Prostate gland (tissue), 2 donors: Measurements from ENCODE around the gene OSTC. TPM values are rescaled to one million over a fixed set of nuclear protein-coding genes. Genes with fewer than 3 reads are reported as not detected.
"Not testable (repeated sequence)": the region's sequence is repeated elsewhere in the genome, so short reads cannot be mapped to it uniquely, and the experiment has no call there.

ENCODE experiments used
- DNase-seq: peaks from one replicate; pipeline ENCODE4 v3.0.0-alpha.2; 2019; ENCODE audit warnings: low spot score
- H3K27ac ChIP-seq, 2 donors: fragments of 200-600 bp; sonication (generic); 2 replicates each; pipeline ENCODE4 v1.5.1; 2017 to 2019
- H3K27me3 ChIP-seq: fragments of 200-600 bp; sonication (generic); replicated peaks from 2 replicates; pipeline ENCODE4 v1.5.1; 2019; ENCODE audit not compliant: insufficient read depth
- H3K36me3 ChIP-seq, 2 donors: fragments of 200-600 bp; sonication (generic); 1 replicate in 1 of 2; 2 replicates in 1 of 2; pipeline versions ENCODE4 v1.5.1 to v1.8.1; 2017 to 2019
- H3K4me1 ChIP-seq: fragments of 200-600 bp; sonication (generic); replicated peaks from 2 replicates; pipeline ENCODE4 v1.5.1; 2019
- H3K4me3 ChIP-seq, 2 donors: fragments of 200-600 bp; sonication (generic); 2 replicates each; pipeline ENCODE4 v1.5.1; 2017 to 2019
- H3K9me3 ChIP-seq: fragments of 200-600 bp; sonication (generic); 2 replicates; pipeline ENCODE4 v1.5.1; 2017
- CTCF ChIP-seq, 4 experiments: fragments of 200-600 bp in 2 of 4; fragments of 450-650 bp in 2 of 4; sonication (generic) in 2 of 4; IDR thresholded peaks; 1 replicate in 3 of 4; 2 replicates in 1 of 4; pipeline ENCODE4 v1.5.1; 2016 to 2019; ENCODE audit warnings: antibody characterized with exemption in 4 of 4, mild to moderate bottlenecking in 2 of 4, moderate library complexity in 2 of 4
- POLR2A ChIP-seq: fragments of 450-650 bp; IDR thresholded peaks from one replicate; pipeline ENCODE4 v1.6.1; 2016; ENCODE audit warnings: antibody characterized with exemption, mild to moderate bottlenecking
- POLR2AphosphoS5 ChIP-seq: sonication (generic); formaldehyde crosslinking; IDR thresholded peaks from one replicate; pipeline ENCODE4 v1.6.1; 2017; ENCODE audit warnings: antibody characterized with exemption
- WGBS: methylation state at CpG from one replicate; pipeline ENCODE4 v1.1.5; 2018; 5-methylcytosine and 5-hydroxymethylcytosine counted together
- intact Hi-C: fragments of 100-400 bp; cut with DNase I; formaldehyde crosslinking; loops from one replicate; pipeline ENCODE4 v1.14.2; 2022
- total RNA-seq, 2 donors: library from RNA; depleted of rRNA; stranded (reverse); fragments of >200 nt; gene quantifications; one replicate each; pipeline ENCODE4 v1.1.0, GENCODE V29; 2016

The OSTC gene
- total RNA-seq, 2 donors from 2014 or later = 48.7 to 85.9 TPM

- no peaks in the 10 kb centered on the region for H3K27me3 ChIP-seq
- H3K4me1 ChIP-seq = no peaks in the 10 kb centered on the region
- H3K36me3 ChIP-seq = no peaks in the 10 kb centered on the region
- 79% methylated on average over 2 of the region's 2 CpGs for WGBS
- H3K27ac ChIP-seq = no peak overlapping the region
- TF ChIP-seq POLR2A (no peak), CTCF (IDR thresholded peaks at IDR 0.05) (no peak), POLR2AphosphoS5 (no peak)
- no peak for DNase-seq
- H3K4me3 ChIP-seq = no peak overlapping the region
- H3K9me3 ChIP-seq = no peaks in the 10 kb centered on the region
- intact Hi-C loops = no loop called here
Observed at GRCh38 chr4:108703966-108704365, 53.6 kb downstream of the OSTC start.

GRCh38 chr4:108706289-108706688, 55.9 kb downstream of the OSTC start:
- WGBS = 66% methylated on average over 4 of the region's 4 CpGs
- no peak for DNase-seq
- Histone ChIP-seq H3K27me3 (no peaks in the 10 kb centered on the region), H3K9me3 (no peaks in the 10 kb centered on the region), H3K4me1 (no peaks in the 10 kb centered on the region), H3K27ac (no peak overlapping the region), H3K4me3 (no peak overlapping the region), H3K36me3 (no peaks in the 10 kb centered on the region)
- intact Hi-C loops = no loop called here
- no peak for TF ChIP-seq POLR2A
- TF ChIP-seq POLR2AphosphoS5 = no peak
- no peak for TF ChIP-seq CTCF (IDR thresholded peaks at IDR 0.05)

- WGBS = 90% methylated on average over 10 of the region's 10 CpGs
- H3K9me3 ChIP-seq = no peaks in the 10 kb centered on the region
- H3K36me3 ChIP-seq = no peaks in the 10 kb centered on the region
- H3K4me1 ChIP-seq = no peaks in the 10 kb centered on the region
- no peaks in the 10 kb centered on the region for H3K27me3 ChIP-seq
- no peak overlapping the region for H3K27ac ChIP-seq
- no peak overlapping the region for H3K4me3 ChIP-seq
- TF ChIP-seq CTCF (IDR thresholded peaks at IDR 0.05) (no peak), POLR2A (no peak), POLR2AphosphoS5 (no peak)
- intact Hi-C loops = no loop called here
- DNase-seq = no peak
Observed at GRCh38 chr4:108709234-108709633, 58.8 kb downstream of the OSTC start.

- no peaks in the 10 kb centered on the region for H3K9me3 ChIP-seq
- no peaks in the 10 kb centered on the region for H3K36me3 ChIP-seq
- H3K27me3 ChIP-seq = no peaks in the 10 kb centered on the region
- intact Hi-C loops = no loop called here
- no peak for DNase-seq
- no peak overlapping the region for H3K4me3 ChIP-seq
- TF ChIP-seq POLR2A (no peak), CTCF (IDR thresholded peaks at IDR 0.05) (no peak), POLR2AphosphoS5 (no peak)
- no peaks in the 10 kb centered on the region for H3K4me1 ChIP-seq
- H3K27ac ChIP-seq = no peak overlapping the region
- 51% methylated on average over 7 of the region's 7 CpGs for WGBS
Observed at GRCh38 chr4:108709722-108710121, 59.3 kb downstream of the OSTC start.

- H3K27me3 ChIP-seq, H3K4me3 ChIP-seq, H3K36me3 ChIP-seq, intact Hi-C loops, H3K4me1 ChIP-seq, H3K9me3 ChIP-seq, H3K27ac ChIP-seq, DNase-seq: not testable (repeated sequence)
- WGBS = 73% methylated on average over 7 of the region's 7 CpGs
Observed at GRCh38 chr4:108710578-108710977, 60.2 kb downstream of the OSTC start.
